CD4-positive, alpha-beta T cell treated with Interleukin-15 for 4 hours (primary cell): ENCODE measurements around the gene NIPAL1.

Source experiments
- DNase-seq: peaks from one replicate; pipeline ENCODE4 v3.0.0-alpha.2; 2020; ENCODE audit warnings: low spot score

NIPAL1 gene

GRCh38 chr4:48027653-48028052 lies 11.1 kb downstream of the NIPAL1 start:
- DNase-seq: no peak

DNA sequence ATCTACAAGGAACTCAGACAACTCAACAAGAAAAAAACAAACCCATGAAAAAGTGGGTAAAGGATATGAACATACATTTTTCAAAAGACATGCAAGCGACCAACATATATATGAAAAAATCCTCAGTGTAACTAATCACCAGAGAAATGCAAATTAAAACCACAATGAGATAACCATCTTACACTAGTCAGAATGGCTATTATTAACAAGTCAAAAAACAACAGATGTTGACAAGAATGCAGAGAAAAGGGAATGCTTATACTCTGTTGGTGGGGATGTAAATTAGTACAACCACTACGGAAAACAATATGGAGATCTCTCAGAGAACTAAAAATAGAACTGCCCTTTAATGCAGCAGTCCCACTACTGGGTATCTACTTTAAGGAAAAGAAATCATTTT lies 12.1 kb downstream of the NIPAL1 start:
- DNase-seq: no peak

DNA sequence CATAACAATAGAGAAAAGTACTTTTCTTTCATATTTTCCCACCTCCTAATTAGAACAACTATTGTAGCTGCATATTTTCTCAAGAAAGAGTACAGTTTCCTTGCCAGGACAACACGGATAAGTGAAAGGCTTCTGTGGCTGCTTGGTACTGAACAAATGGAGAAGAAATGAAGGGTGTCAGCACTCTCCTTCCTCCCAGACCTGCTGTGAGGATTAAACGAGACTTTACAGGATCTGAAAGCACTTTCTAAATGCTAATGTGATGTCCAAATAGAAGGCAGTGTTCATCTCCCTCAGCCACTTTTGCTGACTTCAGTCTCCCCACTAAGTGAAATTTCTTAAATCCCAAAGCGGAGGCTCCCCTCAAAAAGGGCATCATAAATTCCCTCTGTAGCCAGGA lies 13.9 kb downstream of the NIPAL1 start:
- no peak for DNase-seq

- no peak for DNase-seq
These were observed 15.4 kb downstream of the NIPAL1 start for GRCh38 chr4:48031802-48032525.

DNA sequence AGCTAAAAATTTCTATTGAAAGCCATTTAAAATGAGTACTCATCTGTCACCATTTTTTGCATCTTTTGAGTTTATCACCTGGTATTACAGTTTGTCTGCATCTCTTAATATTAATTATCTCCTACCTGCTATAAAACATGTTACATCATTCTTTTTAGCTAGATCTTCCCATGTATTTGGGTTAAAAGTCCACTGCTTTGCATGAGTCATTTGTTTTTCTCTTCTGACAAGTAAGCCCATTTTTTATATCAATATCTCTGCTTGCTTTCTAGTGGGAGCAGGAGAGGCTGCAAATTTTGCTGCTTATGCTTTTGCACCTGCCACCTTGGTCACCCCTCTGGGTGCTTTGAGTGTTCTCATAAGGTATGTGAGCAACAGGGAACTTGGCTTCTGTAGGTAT lies 16.1 kb downstream of the NIPAL1 start:
- DNase-seq: no peak

DNA sequence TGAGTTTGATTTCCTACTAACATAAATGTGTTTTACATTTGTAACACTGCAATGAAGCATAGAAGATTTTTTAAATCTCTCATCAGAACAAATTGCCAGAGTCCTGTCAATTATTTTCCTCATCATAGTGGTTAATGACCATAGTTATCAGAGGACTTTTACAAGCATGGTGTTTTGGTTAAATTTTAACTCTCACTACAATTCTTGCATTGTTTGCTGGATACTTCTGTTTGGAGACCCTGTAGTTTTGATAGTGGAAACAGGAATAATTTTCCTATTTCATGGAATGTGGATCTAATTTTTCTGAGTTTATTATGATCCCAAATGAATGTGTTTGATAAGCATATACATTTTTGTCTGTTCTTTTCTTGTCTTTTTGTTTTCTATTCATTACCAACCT lies 16.8 kb downstream of the NIPAL1 start:
- no peak for DNase-seq

DNA sequence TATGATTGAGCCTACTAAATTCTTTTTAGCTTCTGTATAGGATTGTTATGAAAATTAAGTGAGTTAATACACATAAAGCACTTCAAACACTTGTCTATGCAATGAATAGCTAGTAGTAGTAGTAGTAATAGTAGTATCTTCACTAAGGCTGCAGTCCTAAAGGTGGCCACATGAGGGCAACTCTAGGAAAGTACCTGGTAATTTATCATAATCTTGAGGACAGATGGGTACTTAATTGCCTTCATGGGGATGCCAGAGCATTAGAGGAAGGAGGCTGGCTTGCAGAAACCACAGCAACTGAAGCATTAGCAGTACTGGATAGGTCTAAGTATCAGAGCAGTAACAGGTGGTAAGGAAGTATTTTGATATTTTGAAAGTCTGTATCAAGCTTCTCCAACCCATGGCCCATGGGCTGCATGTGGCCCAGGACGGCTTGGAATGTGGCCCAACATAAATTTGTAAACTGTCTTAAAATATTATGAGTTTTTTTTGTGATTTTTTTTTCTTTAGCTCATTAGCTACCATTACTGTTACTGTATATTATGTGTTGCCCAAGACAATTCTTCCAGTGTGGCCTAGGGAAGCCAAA lies 17.3 kb downstream of the NIPAL1 start:
- DNase-seq: peak; percentile 63

- no peak for DNase-seq
These were observed 19.4 kb downstream of the NIPAL1 start for GRCh38 chr4:48035952-48036351.

- no peak for DNase-seq
These were observed 20.5 kb downstream of the NIPAL1 start for GRCh38 chr4:48037117-48037462.

DNA sequence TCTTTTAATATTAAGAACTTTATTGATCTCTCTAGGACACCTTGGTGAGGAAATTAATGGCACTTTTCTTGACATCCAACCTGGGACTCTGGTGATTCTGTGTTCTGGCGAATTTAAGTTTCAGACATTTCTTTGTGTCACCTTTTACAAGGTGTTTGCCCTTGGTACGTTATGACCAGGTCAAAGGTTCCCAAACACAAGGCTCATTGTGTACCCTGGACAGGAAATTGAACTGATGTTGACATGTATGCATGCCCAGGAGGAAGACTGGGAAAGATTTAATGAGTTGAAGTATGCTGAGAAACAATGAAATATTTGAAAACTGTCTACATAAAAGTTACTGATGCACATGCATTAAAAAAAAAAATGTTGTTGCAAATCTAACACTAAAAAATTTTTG lies 22.1 kb downstream of the NIPAL1 start:
- no peak for DNase-seq

DNA sequence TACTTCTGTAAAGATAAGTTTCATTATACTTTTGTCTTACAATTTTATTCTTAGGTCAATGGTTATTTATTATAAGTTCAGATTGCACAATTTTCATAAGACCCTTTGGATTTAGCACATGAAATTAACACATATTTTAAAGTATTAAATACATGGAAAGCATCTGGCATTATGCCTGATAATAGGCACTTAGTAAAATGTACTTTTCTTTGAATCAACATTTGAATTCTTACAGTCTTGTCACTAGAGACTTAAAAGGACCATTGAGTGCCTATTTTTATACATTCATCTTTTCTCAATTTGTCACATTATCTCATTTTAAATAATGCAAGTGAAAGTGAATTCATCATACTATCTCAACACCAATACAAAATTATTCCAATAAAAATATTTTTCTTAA lies 23.0 kb downstream of the NIPAL1 start:
- DNase-seq: no peak

GRCh38 chr4:48041535-48042137 lies 25.1 kb downstream of the NIPAL1 start:
- DNase-seq: no peak

DNA sequence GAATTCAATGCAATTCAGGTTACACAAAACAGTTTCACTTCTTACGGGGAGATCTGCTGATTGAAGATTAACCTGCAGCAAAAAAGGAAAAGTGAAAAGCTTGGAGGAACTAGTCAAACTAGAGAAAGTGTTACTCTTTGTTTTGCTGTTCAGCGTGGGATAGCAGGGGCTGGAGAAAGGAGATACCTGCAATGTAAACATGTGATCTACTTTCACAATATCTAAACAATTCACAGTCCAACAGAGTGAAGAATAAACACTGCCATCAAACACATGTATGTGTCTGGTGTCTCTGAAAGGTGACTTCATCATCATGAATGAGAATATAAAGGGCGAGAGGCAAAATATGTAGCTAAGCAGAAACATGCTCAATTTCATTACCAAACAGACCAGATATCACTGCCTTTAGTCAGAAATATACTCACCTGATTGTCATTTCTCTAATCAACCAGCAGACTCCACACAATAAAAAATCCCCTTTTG lies 26.4 kb downstream of the NIPAL1 start:
- no peak for DNase-seq

DNA sequence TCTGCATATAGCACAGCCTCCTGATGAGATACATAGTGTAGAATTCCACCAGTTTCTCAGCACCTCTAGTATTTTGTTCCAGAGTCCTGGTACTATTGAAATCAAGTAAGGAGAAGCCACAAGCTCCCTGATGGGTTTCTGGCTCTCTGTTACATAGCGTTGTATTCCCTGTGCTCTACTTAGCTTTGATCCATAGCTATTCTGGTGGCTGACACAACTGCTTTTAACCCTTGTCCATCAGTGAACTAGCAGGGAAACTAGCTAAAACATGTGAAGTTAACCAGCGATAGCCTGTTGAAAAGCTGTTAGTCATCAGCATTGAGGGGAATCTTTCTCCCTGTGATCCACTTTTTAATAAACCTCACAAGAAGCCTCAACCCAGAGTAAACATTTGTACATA lies 26.9 kb downstream of the NIPAL1 start:
- DNase-seq: no peak

DNA sequence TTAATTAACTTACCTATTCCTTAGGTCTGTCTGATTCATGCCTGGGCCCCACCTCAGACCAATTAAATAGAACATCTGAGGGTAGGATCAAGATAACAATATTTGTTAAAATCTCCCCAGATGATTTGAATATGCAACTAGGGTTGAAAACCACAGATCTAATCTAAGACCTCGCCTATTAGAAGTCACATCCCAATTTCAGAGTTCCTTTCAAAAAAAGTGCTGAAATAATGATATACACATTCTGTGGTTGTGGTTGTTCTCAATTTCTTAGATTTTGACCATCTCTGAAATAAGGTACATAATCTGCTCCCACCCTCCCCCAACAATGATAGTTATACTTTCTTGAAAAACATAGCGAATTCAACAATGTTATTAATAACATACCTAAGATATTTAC lies 27.7 kb downstream of the NIPAL1 start:
- DNase-seq: no peak

- DNase-seq: no peak
These were observed 29.5 kb downstream of the NIPAL1 start for GRCh38 chr4:48046059-48046458.

GRCh38 chr4:48047421-48047844 lies 30.9 kb downstream of the NIPAL1 start:
- DNase-seq: peak; percentile 56

- DNase-seq: no peak
These were observed 31.3 kb downstream of the NIPAL1 start for GRCh38 chr4:48047896-48048295.

DNA sequence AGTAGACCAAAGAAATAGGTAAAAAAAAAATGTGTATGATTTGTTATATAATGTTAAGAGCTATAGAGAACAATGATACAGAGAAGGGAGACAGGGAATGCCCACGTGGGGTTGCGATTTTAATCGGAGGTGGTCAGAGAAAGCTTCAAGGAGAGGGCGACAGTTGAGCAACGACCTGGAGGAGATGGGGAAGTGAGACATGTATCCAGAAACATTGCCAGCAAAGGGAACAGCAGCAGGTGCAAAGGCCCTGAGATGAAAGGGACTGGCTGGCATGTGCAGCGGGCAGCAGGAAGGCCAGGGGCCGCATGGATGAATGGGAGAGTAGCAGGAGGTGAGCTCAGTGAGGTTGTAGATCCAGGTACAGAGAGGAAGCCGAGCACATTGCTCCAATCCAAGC lies 32.9 kb downstream of the NIPAL1 start:
- DNase-seq: no peak

- DNase-seq: no peak
These were observed 34.5 kb downstream of the NIPAL1 start for GRCh38 chr4:48051078-48051477.

DNA sequence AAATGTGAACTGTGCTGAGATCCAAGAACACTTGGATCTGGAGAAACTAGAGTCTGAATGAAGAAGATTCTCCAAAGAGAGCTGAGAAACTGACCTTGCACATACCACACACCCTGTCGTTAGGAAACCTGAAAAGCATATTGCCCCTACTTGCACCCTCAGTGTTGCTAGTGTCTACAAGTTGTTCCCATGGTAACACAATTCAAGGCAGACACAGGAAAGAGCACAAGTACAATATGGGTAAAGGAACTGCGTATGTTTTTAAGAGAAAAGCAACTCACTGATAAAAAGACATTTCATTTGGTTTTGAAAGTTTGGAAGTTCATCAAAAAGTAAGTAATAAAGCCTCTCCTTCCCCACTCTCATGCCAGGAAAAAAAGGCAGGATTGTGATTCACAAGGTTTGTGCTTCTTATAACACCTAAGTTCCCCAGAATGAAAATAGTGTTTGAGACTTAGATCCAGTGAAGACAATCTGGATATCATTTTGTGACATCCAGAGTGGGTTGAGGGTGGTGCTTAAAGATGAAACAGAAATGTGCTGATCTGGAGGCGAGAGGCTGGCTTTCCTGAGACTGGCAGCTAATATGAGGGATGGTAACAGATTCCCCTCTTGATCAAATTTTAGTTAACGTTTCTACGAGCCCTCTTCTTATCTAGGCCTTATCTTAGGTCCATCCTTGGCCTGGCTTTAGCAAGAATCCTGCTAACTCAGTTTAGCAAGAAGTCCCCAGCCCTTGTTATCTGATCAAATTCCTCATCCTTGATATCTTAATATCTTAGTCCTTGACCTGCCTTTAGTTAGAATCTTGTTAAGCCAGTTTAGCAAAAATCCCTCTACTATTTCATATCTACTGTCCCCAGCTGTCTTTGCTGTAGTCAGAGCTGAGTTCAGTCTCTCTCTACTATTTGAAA lies 42.3 kb downstream of the NIPAL1 start:
- DNase-seq: no peak

GRCh38 chr4:48064349-48064748 lies 47.8 kb downstream of the NIPAL1 start:
- no peak for DNase-seq
